HG02571 (cell line): ENCODE data around the gene NOS1AP.
"Not testable (repeated sequence)": the region's sequence is repeated elsewhere in the genome, so short reads cannot be mapped to it uniquely, and the experiment has no call there.

ENCODE experiments used
- ATAC-seq: cut with Tn5 transposase; IDR thresholded peaks from one replicate; pipeline ENCODE4 v1.9.1; 2021; ENCODE audit warnings: mild to moderate bottlenecking, moderate library complexity; ENCODE audit not compliant: unreplicated experiment

Gene NOS1AP

DNA sequence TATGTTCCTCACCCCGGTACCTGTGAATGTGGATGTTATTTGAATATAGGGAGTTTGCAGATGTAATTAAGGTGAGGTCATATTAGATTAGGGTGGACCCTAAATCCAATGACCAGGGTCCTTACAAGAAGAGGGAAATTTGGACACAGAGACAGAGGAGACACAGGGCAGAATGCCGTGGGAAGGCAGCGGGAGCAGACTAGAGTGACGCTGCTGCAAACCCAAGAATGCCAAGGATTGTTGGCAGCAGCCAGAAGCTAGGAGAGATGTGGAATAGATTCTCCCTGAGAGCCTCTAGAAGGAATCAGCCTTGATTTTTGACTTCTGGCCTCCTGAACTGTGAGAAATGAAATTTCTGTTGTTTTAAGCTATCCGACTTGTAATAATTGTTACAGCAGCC lies 253.5 kb downstream of the NOS1AP start:
- ATAC-seq = no peak

GRCh38 chr1:162324396-162324795 lies 254.9 kb downstream of the NOS1AP start:
- ATAC-seq = no peak

GRCh38 chr1:162326559-162326958 lies 257.1 kb downstream of the NOS1AP start:
- ATAC-seq = no peak

DNA sequence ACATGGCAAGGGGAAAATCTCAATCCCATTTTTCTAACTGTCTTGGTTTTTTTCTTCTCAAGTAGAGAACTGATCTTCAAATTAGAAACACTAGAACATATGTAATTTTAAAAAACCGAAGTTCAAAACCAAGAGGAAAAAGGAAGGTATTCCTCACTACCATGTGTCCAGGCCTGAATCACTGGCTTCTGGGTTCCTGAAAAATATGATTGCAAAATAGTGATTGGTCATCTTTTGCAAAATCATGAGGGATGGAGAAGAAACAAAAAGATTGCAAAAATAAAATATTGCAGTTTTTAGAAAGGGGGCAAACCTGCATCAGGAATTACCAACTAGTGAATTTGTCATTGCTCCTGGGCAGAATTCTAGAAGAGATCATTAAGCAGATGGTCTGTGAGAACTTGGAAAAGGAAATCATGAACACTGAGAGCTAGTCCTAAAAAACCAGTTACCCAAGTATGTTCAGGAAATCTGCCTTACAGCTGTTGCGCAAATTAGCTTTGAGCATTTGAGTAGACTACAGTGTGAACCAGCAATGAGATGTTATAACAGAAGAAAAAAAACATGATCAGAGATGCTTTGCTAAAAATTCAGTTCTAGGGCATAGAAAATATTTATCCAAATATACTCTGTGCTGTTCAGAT lies 257.8 kb downstream of the NOS1AP start:
- ATAC-seq = no peak

DNA sequence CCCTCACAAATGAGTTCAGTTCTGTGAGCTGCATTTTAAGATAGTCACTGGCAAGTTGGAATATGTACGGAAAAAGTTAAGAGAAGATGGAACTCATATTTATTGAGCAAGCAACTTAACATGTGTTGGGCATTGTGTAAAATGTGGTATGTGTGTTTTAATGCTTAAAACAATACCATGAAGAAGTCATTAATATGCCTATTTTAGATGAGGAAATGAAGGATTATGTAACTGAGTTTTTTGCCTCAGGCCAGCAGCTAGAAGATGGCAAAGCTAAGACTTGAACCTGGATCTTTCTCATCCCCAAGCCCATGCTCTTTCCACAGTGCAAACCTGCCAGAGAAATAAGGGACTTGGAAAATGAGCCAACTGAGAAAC lies 258.3 kb downstream of the NOS1AP start:
- no peak for ATAC-seq

GRCh38 chr1:162328512-162328911 lies 259.0 kb downstream of the NOS1AP start:
- ATAC-seq = no peak

DNA sequence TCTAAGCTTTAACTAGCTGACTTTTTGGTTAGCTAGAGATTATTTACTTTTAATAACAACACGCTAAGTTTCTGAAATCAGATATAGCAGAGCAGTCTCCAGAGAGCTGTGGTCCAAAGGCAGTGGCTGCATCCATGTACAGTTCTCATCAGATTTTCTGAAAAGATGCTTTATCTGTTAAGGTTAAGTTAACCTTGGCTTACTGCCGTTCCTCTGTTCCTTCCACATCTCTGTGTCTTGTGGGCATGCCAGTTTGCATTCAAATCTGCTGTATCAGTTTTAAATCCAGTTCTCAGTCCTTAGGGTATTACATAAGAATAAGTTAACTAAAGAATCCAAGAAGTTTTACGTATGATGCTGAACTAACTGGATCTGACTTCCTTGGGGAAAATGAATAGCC lies 260.3 kb downstream of the NOS1AP start:
- ATAC-seq = no peak

DNA sequence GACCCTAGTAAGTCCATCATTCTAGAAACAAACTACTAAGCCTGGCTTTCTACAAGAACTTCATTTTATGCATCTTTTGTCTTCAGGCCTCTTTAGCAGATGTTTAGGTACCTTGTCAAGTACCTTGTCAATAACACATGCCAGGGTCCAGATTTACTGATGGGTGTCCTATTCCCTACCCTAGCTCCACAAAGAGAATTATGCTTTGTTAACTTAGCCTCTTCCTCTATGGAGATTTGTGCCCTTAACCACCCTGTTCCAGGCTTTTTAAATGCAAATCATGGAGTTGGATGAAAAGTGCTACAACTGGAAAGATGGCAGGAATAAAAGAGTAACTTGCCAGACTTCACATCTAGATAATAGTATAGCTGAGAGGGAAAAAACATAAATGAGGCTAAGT lies 264.5 kb downstream of the NOS1AP start:
- ATAC-seq = no peak

DNA sequence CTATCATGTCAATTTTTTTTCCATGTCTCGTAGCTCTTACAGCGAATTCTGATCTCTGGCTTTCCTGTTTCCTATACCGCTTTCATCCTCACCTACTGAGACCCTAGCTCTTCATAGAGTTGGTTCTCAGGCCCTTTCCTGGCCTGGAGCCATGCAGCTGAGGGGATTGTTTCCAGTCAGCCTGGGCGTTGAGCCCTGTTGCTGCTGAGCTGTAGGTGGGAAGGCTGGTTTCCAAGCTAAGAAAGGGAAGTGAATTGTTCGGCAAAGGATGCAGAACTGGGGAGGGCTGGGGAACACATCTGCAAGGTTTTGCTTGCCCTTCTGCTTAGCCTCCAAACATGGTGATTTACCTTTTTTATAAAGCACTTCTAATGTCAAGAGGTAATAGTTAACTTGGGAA lies 265.6 kb downstream of the NOS1AP start:
- ATAC-seq = no peak

GRCh38 chr1:162336621-162337285 lies 267.3 kb downstream of the NOS1AP start:
- ATAC-seq = no peak

GRCh38 chr1:162342452-162342983 lies 273.0 kb downstream of the NOS1AP start:
- ATAC-seq = no peak

- ATAC-seq = no peak
Observed at GRCh38 chr1:162343470-162343869, 274.0 kb downstream of the NOS1AP start.

DNA sequence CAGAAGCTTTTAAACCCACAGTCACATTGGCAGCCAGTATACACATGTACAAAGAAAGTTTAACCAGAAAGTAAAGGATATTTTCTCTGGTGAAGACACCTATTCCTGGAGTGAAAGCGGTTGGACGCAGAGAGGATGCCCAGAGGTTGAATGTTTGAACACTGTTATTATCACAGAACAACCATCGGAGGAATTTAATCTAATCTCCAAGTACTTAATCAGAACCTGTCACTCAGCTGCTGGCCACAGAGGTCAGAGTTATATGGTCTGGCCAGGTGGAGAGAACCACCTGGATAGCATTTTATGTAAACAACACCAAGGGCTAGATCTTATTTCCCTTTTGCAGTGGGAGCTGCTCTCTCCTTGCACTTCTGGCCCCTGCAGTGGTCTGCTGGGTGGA lies 277.8 kb downstream of the NOS1AP start:
- ATAC-seq = no peak

GRCh38 chr1:162349635-162350330 lies 280.3 kb downstream of the NOS1AP start:
- no peak for ATAC-seq

DNA sequence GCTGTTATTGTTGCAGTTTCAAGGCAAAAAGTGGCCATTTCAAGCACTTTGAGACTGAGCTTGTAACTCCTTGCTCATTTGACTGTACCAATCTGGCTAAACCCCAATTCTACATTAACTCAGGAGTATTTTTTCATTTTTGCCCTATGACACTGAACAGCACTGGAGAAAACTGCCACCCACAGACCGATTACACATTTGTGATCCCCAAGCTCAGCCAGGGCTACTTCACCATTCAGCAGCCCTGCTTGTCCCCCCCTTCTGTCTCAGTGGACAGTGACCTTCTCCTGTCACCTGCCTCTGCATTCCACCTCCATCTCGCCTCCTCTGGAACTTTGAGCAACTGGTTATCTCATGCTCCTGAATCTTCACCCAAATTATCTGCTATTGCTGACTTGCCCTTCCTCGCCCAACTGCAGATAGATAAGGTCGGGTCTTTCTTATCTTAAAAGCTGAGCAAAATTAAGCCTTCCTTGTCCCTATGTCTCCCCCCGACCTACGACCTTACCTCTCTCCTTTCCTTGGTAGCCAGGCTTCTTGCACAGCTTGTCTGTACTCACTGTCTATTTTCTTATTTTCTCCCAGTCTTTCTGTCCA lies 281.9 kb downstream of the NOS1AP start:
- no peak for ATAC-seq

DNA sequence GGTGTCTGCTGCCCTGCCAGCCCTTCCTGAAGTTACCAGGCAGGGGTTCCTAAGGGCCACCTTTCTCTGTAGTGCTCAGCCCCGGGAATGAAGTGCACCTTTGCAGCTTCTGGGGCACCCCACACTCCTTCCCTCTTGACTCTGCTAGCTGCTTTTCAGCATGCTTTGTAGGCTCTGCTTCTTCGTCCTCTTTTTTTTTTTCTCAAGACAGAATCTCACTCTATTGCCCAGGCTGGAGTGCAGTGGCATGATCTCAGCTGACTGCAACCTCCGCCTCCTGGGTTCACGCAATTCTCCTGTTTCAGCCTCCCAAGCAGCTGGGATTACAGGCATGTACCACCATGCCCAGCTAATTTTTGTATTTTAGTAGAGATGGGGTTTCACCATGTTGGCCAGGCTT lies 282.4 kb downstream of the NOS1AP start:
- not testable (repeated sequence) for ATAC-seq

DNA sequence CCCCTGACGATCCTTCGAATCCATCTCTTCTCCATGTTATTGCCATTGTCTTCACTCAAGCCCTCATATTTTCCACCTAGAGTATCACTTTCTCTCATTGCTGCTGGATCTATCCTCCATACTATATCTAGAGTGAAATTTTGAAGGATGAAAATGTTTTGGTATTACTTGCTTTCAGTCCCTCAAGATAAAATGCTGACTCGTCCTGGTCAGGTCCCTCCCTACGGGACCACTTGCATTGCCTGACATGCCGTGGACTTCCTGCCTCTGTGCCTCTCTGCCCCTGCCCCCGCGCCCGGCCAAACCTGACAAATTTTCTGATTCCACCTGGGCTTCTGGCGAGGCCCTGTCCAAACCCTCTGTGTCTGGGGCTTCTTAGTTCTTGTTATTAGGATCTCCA lies 283.6 kb downstream of the NOS1AP start:
- no peak for ATAC-seq

- no peak for ATAC-seq
Observed at GRCh38 chr1:162353702-162354101, 284.2 kb downstream of the NOS1AP start.

DNA sequence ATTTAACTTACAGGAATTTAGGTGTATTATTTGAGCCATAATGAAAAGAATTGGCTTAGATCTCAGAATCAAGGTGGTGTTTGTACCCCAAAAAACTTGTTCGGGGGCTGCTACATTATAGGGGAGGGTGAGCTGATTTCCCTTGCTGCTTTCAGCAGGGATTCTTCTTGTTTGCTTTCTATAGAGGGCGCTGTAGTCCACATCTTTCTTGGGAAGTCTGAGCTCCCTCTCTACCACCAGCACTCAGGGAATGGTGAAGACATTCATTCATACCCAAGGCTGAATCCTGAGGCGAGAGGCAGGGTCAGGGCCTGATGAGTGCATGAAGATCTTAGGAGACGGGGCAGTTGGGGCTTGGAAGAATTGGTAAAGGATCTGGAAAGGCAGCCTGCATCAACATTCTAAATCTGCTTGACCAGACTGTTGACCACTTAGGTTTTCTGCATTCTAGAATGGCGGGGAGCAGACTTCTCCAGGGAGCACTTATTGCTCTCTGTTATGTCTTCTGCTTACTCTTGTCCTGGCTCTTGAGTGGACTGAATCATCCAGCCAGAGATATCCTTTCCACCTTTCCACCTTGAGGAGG lies 288.3 kb downstream of the NOS1AP start:
- no peak for ATAC-seq

DNA sequence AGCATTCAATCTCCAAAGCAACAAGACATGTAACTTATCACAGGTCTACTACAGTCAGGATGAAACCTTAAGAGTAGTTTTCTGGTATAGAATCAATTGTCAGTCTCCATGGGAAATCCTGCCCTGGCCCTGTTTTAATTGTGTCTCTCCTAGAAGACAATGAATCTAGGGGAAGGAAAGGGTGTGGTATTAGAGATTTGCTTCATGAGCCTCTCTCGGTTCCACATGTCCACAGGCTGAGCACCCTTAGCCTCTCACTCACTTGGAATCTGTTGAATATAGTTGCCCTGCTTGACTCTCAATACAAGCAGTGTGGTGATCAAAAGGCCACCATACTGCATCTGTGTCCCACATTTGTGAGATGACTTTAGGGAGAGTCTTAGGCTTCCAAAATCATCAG lies 289.4 kb downstream of the NOS1AP start:
- no peak for ATAC-seq

- no peak for ATAC-seq
Observed at GRCh38 chr1:162359523-162360236, 290.2 kb downstream of the NOS1AP start.
